RCC 7860 (cell line): ENCODE data around the gene FZD2.
A peak's percentile ranks its signal among the peaks of the same experiment; 100 is the strongest.
"Not testable (repeated sequence)": the region's sequence is repeated elsewhere in the genome, so short reads cannot be mapped to it uniquely, and the experiment has no call there.

Experiments used
- DNase-seq: peaks from one replicate; pipeline ENCODE4 v3.0.0-alpha.2; 2015; ENCODE audit warnings: low spot score
- FAIRE-seq: peaks from 2 replicates; lab custom pipeline; 2012; peaks lifted over from hg19 to GRCh38; lab: Jason Lieb, UNC

FZD2 gene

GRCh38 chr17:44572801-44573200 lies 15.5 kb downstream of the FZD2 start:
- FAIRE-seq (no peak), DNase-seq (no peak)

GRCh38 chr17:44575403-44575802 lies 18.1 kb downstream of the FZD2 start:
- no peak for FAIRE-seq
- no peak for DNase-seq

- FAIRE-seq, result no peak
Measured at GRCh38 chr17:44578947-44579346, 21.7 kb downstream of the FZD2 start.

GRCh38 chr17:44581868-44582267 lies 24.6 kb downstream of the FZD2 start:
- FAIRE-seq (no peak), DNase-seq (no peak)

More at GRCh38 chr17:44578947-44579346, 21.7 kb downstream of the FZD2 start:
- DNase-seq, result no peak

- FAIRE-seq, result no peak
- DNase-seq, result no peak
Measured at GRCh38 chr17:44584443-44584842, 27.2 kb downstream of the FZD2 start.

- no peak for DNase-seq
- FAIRE-seq, result no peak
Measured at GRCh38 chr17:44585315-44585714, 28.0 kb downstream of the FZD2 start.

GRCh38 chr17:44587339-44587738 lies 30.1 kb downstream of the FZD2 start:
- DNase-seq (peak; percentile 94), FAIRE-seq (peak; percentile 89)

GRCh38 chr17:44589316-44590071 lies 32.2 kb downstream of the FZD2 start:
- FAIRE-seq (no peak), DNase-seq (no peak)

GRCh38 chr17:44590072-44590462 lies 32.8 kb downstream of the FZD2 start:
- not testable (repeated sequence) for FAIRE-seq, DNase-seq

GRCh38 chr17:44590762-44591161 lies 33.5 kb downstream of the FZD2 start:
- not testable (repeated sequence) for FAIRE-seq, DNase-seq

GRCh38 chr17:44591206-44591605 lies 33.9 kb downstream of the FZD2 start:
- no peak for FAIRE-seq
- no peak for DNase-seq

GRCh38 chr17:44593156-44593555 lies 35.9 kb downstream of the FZD2 start:
- no peak for FAIRE-seq
- DNase-seq, result no peak

GRCh38 chr17:44595216-44595775 lies 38.0 kb downstream of the FZD2 start:
- DNase-seq, result no peak
- FAIRE-seq, result no peak

GRCh38 chr17:44598329-44598728 lies 41.0 kb downstream of the FZD2 start:
- DNase-seq (no peak), FAIRE-seq (no peak)

- FAIRE-seq (no peak), DNase-seq (no peak)
Measured at GRCh38 chr17:44598932-44599297, 41.6 kb downstream of the FZD2 start.

GRCh38 chr17:44599298-44600175 lies 42.3 kb downstream of the FZD2 start:
- DNase-seq (peak; percentile 89), FAIRE-seq (peak; percentile 90)

- DNase-seq (no peak), FAIRE-seq (no peak)
Measured at GRCh38 chr17:44601539-44601938, 44.3 kb downstream of the FZD2 start.

GRCh38 chr17:44601973-44602372 lies 44.7 kb downstream of the FZD2 start:
- FAIRE-seq, result no peak

GRCh38 chr17:44602390-44602789 lies 45.1 kb downstream of the FZD2 start:
- FAIRE-seq, result no peak
- no peak for DNase-seq

More at GRCh38 chr17:44601973-44602372, 44.7 kb downstream of the FZD2 start:
- no peak for DNase-seq

- DNase-seq (no peak), FAIRE-seq (no peak)
Measured at GRCh38 chr17:44602970-44603369, 45.7 kb downstream of the FZD2 start.

- FAIRE-seq (no peak), DNase-seq (no peak)
Measured at GRCh38 chr17:44604116-44604761, 47.0 kb downstream of the FZD2 start.
